Left lung (tissue), 10 donors: Measurements from ENCODE around the gene ARNT2. TPM values are rescaled to one million over a fixed set of nuclear protein-coding genes. Genes with fewer than 3 reads are reported as not detected.
A peak's percentile ranks its signal among the peaks of the same experiment; 100 is the strongest.

Source experiments
- ATAC-seq: fragments of 200-7000 bp; cut with Tn5 transposase; one replicate; pipeline ENCODE4 v1.9.1; 2020; ENCODE audit warnings: moderate library complexity
- DNase-seq, 4 donors: peaks; one replicate each; pipeline ENCODE4 v3.0.0-alpha.2; 2013 to 2020
- H3K27ac ChIP-seq, 2 donors: fragments of 200-600 bp; sonication (generic) in 1 of 2; one replicate each; pipeline versions ENCODE4 v1.5.0 to v1.8.0; 2020 to 2021
- H3K27me3 ChIP-seq, 2 donors: fragments of 200-600 bp; sonication (generic) in 1 of 2; one replicate each; pipeline versions ENCODE4 v1.5.0 to v1.8.0; 2020 to 2021
- H3K36me3 ChIP-seq, 2 donors: fragments of 200-600 bp; sonication (generic) in 1 of 2; one replicate each; pipeline versions ENCODE4 v1.5.0 to v1.8.0; 2020 to 2021
- H3K4me1 ChIP-seq, 2 donors: fragments of 200-600 bp; one replicate each; pipeline ENCODE4 v1.8.0; 2021
- H3K4me3 ChIP-seq, 2 donors: fragments of 200-600 bp; sonication (generic) in 1 of 2; one replicate each; pipeline versions ENCODE4 v1.5.0 to v1.8.0; 2020 to 2021; ENCODE audit warnings: mild to moderate bottlenecking in 1 of 2
- H3K9me3 ChIP-seq, 2 donors: fragments of 200-600 bp; sonication (generic) in 1 of 2; one replicate each; pipeline versions ENCODE4 v1.5.0 to v1.8.0; 2020 to 2021
- intact Hi-C, 2 donors: fragments of 100-400 bp; cut with DNase I; formaldehyde crosslinking; loops; one replicate each; pipeline versions ENCODE4 v1.11.2 to v1.14.2; 2022
- polyA plus RNA-seq, 6 donors: library from polyadenylated mRNA; unstranded; fragments of 120-200 nt; gene quantifications; one replicate each; pipeline ENCODE4 v1.2.1, GENCODE V29; 2013; ENCODE audit not compliant: insufficient read length in 6 of 6
- total RNA-seq, 2 donors: library from RNA; stranded (reverse); fragmentation: NEBNext Ultra II Directional; extraction: Animal tissue kit (Norgen Biotek cat#: 25700); gene quantifications; one replicate each; pipeline ENCODE4 v1.2.1, GENCODE V29; 2021
- TF ChIP-seq, protein P1 (sequence below), 2 donors: fragments of 200-600 bp; sonication (generic) in 1 of 2; IDR thresholded peaks; one replicate each; pipeline versions ENCODE4 v1.5.0 to v1.8.0; 2021; ENCODE audit warnings: antibody characterized with exemption in 2 of 2
- donor health status: DM: no; HTN: yes; CAD: no.
- donor health status: DM: no; HTN: no; CAD: no.

The ARNT2 gene
- total and polyA plus RNA-seq, 8 donors, result 9.7 to 50.8 (median 33.7) TPM

- Histone ChIP-seq H3K4me1 (no peaks in the 10 kb centered on the region), H3K9me3 (peaks cover 0 to 5% of the 10 kb centered on the region in 2 donors), H3K4me3 (no peak overlapping the region), H3K36me3 (no peaks in the 10 kb centered on the region), H3K27ac (no peak overlapping the region), H3K27me3 (no peaks in the 10 kb centered on the region)
- intact Hi-C loops, result no loop called here
- DNase-seq (no peak), ATAC-seq (peak; percentile 35)
- TF ChIP-seq, protein P1, sequence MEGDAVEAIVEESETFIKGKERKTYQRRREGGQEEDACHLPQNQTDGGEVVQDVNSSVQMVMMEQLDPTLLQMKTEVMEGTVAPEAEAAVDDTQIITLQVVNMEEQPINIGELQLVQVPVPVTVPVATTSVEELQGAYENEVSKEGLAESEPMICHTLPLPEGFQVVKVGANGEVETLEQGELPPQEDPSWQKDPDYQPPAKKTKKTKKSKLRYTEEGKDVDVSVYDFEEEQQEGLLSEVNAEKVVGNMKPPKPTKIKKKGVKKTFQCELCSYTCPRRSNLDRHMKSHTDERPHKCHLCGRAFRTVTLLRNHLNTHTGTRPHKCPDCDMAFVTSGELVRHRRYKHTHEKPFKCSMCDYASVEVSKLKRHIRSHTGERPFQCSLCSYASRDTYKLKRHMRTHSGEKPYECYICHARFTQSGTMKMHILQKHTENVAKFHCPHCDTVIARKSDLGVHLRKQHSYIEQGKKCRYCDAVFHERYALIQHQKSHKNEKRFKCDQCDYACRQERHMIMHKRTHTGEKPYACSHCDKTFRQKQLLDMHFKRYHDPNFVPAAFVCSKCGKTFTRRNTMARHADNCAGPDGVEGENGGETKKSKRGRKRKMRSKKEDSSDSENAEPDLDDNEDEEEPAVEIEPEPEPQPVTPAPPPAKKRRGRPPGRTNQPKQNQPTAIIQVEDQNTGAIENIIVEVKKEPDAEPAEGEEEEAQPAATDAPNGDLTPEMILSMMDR (IDR thresholded peaks at IDR 0.05), result no peak
Measured at GRCh38 chr15:80512726-80513660, 108.8 kb downstream of the ARNT2 start.

DNA sequence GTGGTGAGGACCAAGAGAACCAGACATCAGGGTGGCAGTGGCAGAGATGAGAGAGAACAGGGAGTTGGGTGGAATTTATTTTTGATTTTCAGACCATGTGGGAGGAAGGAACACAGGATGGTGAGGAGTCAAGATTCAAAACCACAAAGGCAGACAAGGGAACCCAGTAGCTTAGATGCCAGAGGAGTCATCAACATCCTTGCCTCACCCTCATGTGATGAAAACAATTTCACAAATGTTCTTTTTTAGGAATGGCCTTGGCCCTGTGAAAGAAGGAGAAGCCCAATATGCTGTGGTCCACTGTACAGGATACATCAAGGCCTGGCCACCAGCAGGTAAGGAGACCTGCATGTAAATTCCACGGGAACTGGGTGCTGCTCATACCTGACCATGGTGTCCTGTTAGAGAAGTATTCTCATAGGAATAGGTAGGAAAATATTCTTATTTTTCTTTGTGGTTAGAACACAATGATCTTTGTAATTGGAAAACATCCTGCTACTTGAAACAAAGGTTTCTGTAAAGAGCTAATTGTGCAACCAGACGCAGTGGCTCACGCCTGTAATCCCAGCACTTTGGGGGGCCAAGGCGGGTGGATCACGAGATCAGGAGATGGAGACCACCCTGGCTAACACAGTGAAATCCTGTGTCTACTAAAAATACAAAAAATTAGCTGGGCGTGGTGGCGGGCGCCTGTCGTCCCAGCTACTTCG is 110.0 kb downstream of the ARNT2 start:
- TF ChIP-seq, protein P1 (IDR thresholded peaks at IDR 0.05), result no peak
- H3K9me3 ChIP-seq, result peaks cover 0 to 5% of the 10 kb centered on the region in 2 donors
- no peak overlapping the region for H3K4me3 ChIP-seq
- H3K27me3 ChIP-seq, result no peaks in the 10 kb centered on the region
- intact Hi-C loops, result no loop called here
- DNase-seq (no peak), ATAC-seq (no peak)
- no peak overlapping the region for H3K27ac ChIP-seq
- H3K4me1 ChIP-seq, result no peaks in the 10 kb centered on the region
- H3K36me3 ChIP-seq, result no peaks in the 10 kb centered on the region

DNA sequence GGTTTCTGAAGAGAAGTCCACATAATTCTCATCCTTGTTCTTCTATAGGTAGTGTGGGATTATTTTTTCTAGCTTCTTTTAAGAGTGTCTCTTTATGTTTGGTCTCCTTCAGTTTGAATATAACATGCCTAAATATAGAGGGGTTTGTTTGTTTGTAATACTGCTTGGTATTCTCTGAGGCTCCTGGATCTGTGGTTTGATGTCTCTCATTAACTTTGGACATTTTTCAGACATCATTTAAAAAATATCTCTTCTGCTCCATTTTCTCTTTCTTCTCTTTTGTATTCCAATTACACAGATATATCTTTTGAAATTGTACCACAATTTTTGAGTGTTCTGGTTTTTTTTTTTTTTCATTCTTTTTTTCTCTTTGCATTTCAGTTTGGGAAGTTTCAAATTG is 113.1 kb downstream of the ARNT2 start:
- H3K4me3 ChIP-seq, result no peak overlapping the region
- no peak overlapping the region for H3K27ac ChIP-seq
- intact Hi-C loops, result no loop called here
- DNase-seq, result no peak
- H3K27me3 ChIP-seq, result no peaks in the 10 kb centered on the region
- TF ChIP-seq, protein P1 (IDR thresholded peaks at IDR 0.05), result no peak
- no peaks in the 10 kb centered on the region for H3K4me1 ChIP-seq
- H3K9me3 ChIP-seq, result peaks cover 0 to 5% of the 10 kb centered on the region in 2 donors
- no peaks in the 10 kb centered on the region for H3K36me3 ChIP-seq
- no peak for ATAC-seq

DNA sequence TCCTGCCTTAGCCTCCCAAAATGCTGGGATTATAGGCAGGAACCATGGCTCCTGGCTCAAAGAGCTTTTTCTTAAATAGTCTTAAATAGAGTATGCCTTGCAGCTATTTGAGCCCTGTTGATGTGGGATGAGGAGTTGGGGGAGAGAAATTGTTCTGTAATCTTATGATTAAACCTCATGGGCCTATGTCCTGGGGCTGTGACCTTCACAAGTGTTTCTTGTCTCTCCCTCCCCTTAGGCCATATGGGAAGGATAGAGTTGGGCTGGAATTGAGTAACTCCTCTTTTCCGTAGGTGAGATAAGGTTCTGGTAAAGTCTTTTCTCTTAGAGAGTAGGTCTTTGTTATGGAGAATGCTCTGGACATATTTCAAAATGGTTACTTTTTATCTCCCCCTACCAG is 114.3 kb downstream of the ARNT2 start:
- TF ChIP-seq, protein P1 (IDR thresholded peaks at IDR 0.05), result no peak
- Histone ChIP-seq H3K27me3 (no peaks in the 10 kb centered on the region), H3K27ac (no peak overlapping the region), H3K4me1 (no peaks in the 10 kb centered on the region), H3K36me3 (no peaks in the 10 kb centered on the region), H3K4me3 (no peak overlapping the region), H3K9me3 (peaks cover 0 to 5% of the 10 kb centered on the region in 2 donors)
- no peak for ATAC-seq
- DNase-seq, result no peak
- intact Hi-C loops, result no loop called here

- H3K27me3 ChIP-seq, result no peaks in the 10 kb centered on the region
- H3K4me1 ChIP-seq, result no peaks in the 10 kb centered on the region
- ATAC-seq (no peak), DNase-seq (no peak)
- TF ChIP-seq, protein P1 (IDR thresholded peaks at IDR 0.05), result no peak
- H3K9me3 ChIP-seq, result no peaks in the 10 kb centered on the region
- H3K4me3 ChIP-seq, result no peak overlapping the region
- intact Hi-C loops, result no loop called here
- H3K27ac ChIP-seq, result no peak overlapping the region
- no peaks in the 10 kb centered on the region for H3K36me3 ChIP-seq
Measured at GRCh38 chr15:80523746-80524145, 119.6 kb downstream of the ARNT2 start.
